Activated CD8-positive, alpha-beta T cell treated with anti-CD3 and anti-CD28 coated beads for 36 hours (primary cell): ENCODE data around the gene TAF4. TPM values are rescaled to one million over a fixed set of nuclear protein-coding genes. Genes with fewer than 3 reads are reported as not detected.

ENCODE experiments used
- ATAC-seq: fragments of 200-7000 bp; cut with Tn5 transposase; one replicate; pipeline ENCODE4 v1.10.0; 2021; ENCODE audit warnings: mild to moderate bottlenecking, moderate library complexity
- CTCF ChIA-PET: fragments of 350-600 bp; sonication (Branson Sonifier 250); formaldehyde crosslinking; loops from one replicate; lab custom pipeline; 2021; ENCODE audit warnings: antibody characterized with exemption; lab: Charles Lee
- POLR2A ChIA-PET: fragments of 350-600 bp; sonication (Branson Sonifier 250); formaldehyde crosslinking; loops from one replicate; lab custom pipeline; 2021; ENCODE audit warnings: antibody characterized with exemption; lab: Charles Lee
- DNase-seq: peaks from one replicate; pipeline ENCODE4 v3.0.0-alpha.2; 2020
- H3K27ac Mint-ChIP-seq: one replicate; pipeline ENCODE4 v1.8.0; 2021; ENCODE audit warnings: mild to moderate bottlenecking, mixed read lengths
- H3K27me3 Mint-ChIP-seq: one replicate; pipeline ENCODE4 v1.8.0; 2021; ENCODE audit warnings: mixed read lengths
- H3K36me3 Mint-ChIP-seq: one replicate; pipeline ENCODE4 v1.8.0; 2021; ENCODE audit warnings: low read depth, mixed read lengths
- H3K4me1 Mint-ChIP-seq: one replicate; pipeline ENCODE4 v1.8.0; 2021; ENCODE audit warnings: low read depth, mixed read lengths
- H3K4me3 Mint-ChIP-seq: one replicate; pipeline ENCODE4 v1.8.0; 2021; ENCODE audit warnings: mild to moderate bottlenecking, moderate library complexity, mixed read lengths
- H3K9me3 Mint-ChIP-seq: one replicate; pipeline ENCODE4 v1.8.0; 2021; ENCODE audit warnings: mixed read lengths
- CTCF ChIP-seq: fragments of 200-600 bp; IDR thresholded peaks from one replicate; pipeline ENCODE4 v1.8.0; 2022; ENCODE audit warnings: antibody characterized with exemption, mild to moderate bottlenecking
- intact Hi-C: fragments of 100-400 bp; cut with micrococcal nuclease; formaldehyde crosslinking; loops from one replicate; pipeline ENCODE4 v1.10.0; 2022
- total RNA-seq, 2 experiments: library from RNA; stranded (reverse); gene quantifications; one replicate each; pipeline ENCODE4 v1.2.3, GENCODE V29; 2021

Gene TAF4
- total RNA-seq, 2 experiments from 2014 or later: 14.1 to 15.9 TPM

GRCh38 chr20:62014488-62014775 is 51.2 kb downstream of the TAF4 start:
- Mint-ChIP-seq H3K27me3 (no peaks in the 10 kb centered on the region), H3K9me3 (no peaks in the 10 kb centered on the region), H3K4me3 (no peak overlapping the region), H3K4me1 (peaks cover 12% of the 10 kb centered on the region), H3K36me3 (peaks cover 6% of the 10 kb centered on the region), H3K27ac (no peak overlapping the region)
- ChIA-PET CTCF (interaction anchor here (1.4 kb wide), 1 partner anchor 110 kb away, joined by 3 read pairs; no protein-coding TSS in a partner anchor), POLR2A (no interaction called here)
- no peak for ATAC-seq
- intact Hi-C loops: no loop called here
- TF ChIP-seq CTCF: no peak
- no peak for DNase-seq

GRCh38 chr20:62012631-62013030 is 53.0 kb downstream of the TAF4 start:
- no peak for DNase-seq
- Mint-ChIP-seq H3K4me3 (no peak overlapping the region), H3K27ac (no peak overlapping the region), H3K36me3 (peaks cover 12% of the 10 kb centered on the region), H3K4me1 (peaks cover 9% of the 10 kb centered on the region), H3K9me3 (no peaks in the 10 kb centered on the region), H3K27me3 (no peaks in the 10 kb centered on the region)
- POLR2A ChIA-PET: no interaction called here
- intact Hi-C loops: no loop called here
- no peak for TF ChIP-seq CTCF
- no peak for ATAC-seq
- CTCF ChIA-PET: interaction anchor here (2.6 kb wide), 1 partner anchor 122 kb away, joined by 27 read pairs; no protein-coding TSS in a partner anchor

GRCh38 chr20:62011938-62012534 is 53.6 kb downstream of the TAF4 start:
- DNase-seq: no peak
- Mint-ChIP-seq H3K4me3 (no peak overlapping the region), H3K27me3 (no peaks in the 10 kb centered on the region), H3K27ac (no peak overlapping the region), H3K4me1 (peaks cover 9% of the 10 kb centered on the region), H3K36me3 (peaks cover 14% of the 10 kb centered on the region), H3K9me3 (no peaks in the 10 kb centered on the region)
- ChIA-PET CTCF (interaction anchor here (0.9 to 2.6 kb wide), 16 partner anchors 8 to 370 kb away, joined by 3 to 27 read pairs (median 6); partner anchors contain the start of genes PSMA7 and SS18L1), POLR2A (no interaction called here)
- ATAC-seq: no peak
- no peak for TF ChIP-seq CTCF
- intact Hi-C loops: no loop called here

GRCh38 chr20:62011403-62011790 is 54.3 kb downstream of the TAF4 start:
- Mint-ChIP-seq H3K36me3 (peaks cover 14% of the 10 kb centered on the region), H3K9me3 (no peaks in the 10 kb centered on the region)
- intact Hi-C loops: no loop called here

More at GRCh38 chr20:62011403-62011790, 54.3 kb downstream of the TAF4 start:
- Mint-ChIP-seq H3K27ac (no peak overlapping the region), H3K4me1 (peaks cover 9% of the 10 kb centered on the region), H3K4me3 (no peak overlapping the region), H3K27me3 (no peaks in the 10 kb centered on the region)
- ATAC-seq (no peak), DNase-seq (no peak)
- TF ChIP-seq CTCF: no peak
- POLR2A ChIA-PET: interaction anchor here (0.8 to 1.0 kb wide), 2 partner anchors 110 to 130 kb away, joined by 3 to 5 read pairs; no protein-coding TSS in a partner anchor
- CTCF ChIA-PET: interaction anchor here (0.8 to 2.6 kb wide), 25 partner anchors 8 to 371 kb away, joined by 3 to 27 read pairs (median 5); partner anchors contain the start of genes PSMA7 and SS18L1
